ENCODE results near the gene HTR7. TPM values are rescaled to one million over a fixed set of nuclear protein-coding genes. Genes with fewer than 3 reads are reported as not detected.

The HTR7 gene
- total RNA-seq, 1 donor from 2014 or later, result 16.3 TPM

DNA sequence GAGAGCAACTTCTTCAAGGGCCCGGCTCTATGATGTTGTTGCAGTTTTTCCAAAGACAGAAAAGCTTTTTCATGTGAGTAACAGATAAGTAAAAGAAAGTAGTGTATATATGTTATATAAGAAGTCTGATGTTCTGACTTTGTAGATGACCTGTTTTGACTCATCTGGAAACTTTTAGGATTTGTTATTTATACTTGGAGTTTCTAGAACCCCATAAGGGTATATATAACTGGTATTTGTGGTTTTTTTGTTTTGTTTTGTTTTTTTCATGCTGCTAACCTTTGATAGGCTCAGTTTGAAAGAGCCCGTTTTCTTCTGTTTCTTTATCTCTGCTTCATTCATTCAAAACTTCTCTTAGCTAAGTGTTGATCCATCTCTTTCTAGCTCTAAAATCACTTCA lies 21.2 kb upstream of the HTR7 start:
- H3K4me3 ChIP-seq (ENCODE audit: low read depth, low read length), result no peak overlapping the region
- DNase-seq (ENCODE audit: low read depth) (no peak), FAIRE-seq (no peak)
- H3K36me3 ChIP-seq (ENCODE audit: control insufficient read depth, insufficient read depth, low read length), result peaks cover 4% of the 10 kb centered on the region
- TF ChIP-seq, protein P1, sequence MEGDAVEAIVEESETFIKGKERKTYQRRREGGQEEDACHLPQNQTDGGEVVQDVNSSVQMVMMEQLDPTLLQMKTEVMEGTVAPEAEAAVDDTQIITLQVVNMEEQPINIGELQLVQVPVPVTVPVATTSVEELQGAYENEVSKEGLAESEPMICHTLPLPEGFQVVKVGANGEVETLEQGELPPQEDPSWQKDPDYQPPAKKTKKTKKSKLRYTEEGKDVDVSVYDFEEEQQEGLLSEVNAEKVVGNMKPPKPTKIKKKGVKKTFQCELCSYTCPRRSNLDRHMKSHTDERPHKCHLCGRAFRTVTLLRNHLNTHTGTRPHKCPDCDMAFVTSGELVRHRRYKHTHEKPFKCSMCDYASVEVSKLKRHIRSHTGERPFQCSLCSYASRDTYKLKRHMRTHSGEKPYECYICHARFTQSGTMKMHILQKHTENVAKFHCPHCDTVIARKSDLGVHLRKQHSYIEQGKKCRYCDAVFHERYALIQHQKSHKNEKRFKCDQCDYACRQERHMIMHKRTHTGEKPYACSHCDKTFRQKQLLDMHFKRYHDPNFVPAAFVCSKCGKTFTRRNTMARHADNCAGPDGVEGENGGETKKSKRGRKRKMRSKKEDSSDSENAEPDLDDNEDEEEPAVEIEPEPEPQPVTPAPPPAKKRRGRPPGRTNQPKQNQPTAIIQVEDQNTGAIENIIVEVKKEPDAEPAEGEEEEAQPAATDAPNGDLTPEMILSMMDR (IDR thresholded peaks at IDR 0.05; ENCODE audit: insufficient read depth, low read length, severe bottlenecking), result no peak
- H3K27me3 ChIP-seq (ENCODE audit: control insufficient read depth, insufficient read depth, low read length), result no peaks in the 10 kb centered on the region

DNA sequence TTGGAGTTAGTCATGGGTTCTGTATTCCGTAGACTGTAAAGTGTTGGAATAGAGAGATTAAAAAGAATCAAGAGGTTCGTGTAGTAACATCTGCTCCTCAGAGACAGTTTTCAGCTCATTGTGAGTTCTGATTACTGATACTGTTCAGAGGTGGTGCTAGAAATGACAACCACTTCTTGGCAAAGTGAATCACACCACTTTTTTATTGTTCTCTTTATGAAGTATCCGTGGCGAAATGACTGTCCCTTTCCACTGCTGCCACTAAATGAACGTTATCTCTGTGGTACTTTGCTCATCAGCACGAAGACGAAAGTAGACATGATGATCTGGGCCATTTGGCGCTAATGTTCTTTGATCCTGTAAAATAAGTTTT lies 14.8 kb upstream of the HTR7 start:
- no peak for FAIRE-seq
- TF ChIP-seq, protein P1 (IDR thresholded peaks at IDR 0.05; ENCODE audit: insufficient read depth, low read length, severe bottlenecking), result no peak
- DNase-seq (ENCODE audit: low read depth), result no peak
- Histone ChIP-seq H3K27me3 (ENCODE audit: control insufficient read depth, insufficient read depth, low read length) (no peaks in the 10 kb centered on the region), H3K4me3 (ENCODE audit: low read depth, low read length) (peak overlapping the region; percentile 58), H3K36me3 (ENCODE audit: control insufficient read depth, insufficient read depth, low read length) (peaks cover 1% of the 10 kb centered on the region)

GRCh38 chr10:90871766-90872647 lies 14.2 kb upstream of the HTR7 start, which contains the start of gene RPP30:
Gene RPP30, plus strand, starts transcription at chr10:90871974. Its CDS starts 13 bp downstream, at chr10:90871987.
- FAIRE-seq (no peak), DNase-seq (ENCODE audit: low read depth) (peak; percentile 84)
- Histone ChIP-seq H3K4me3 (ENCODE audit: low read depth, low read length) (peak within 1 kb of the TSS; percentile 58), H3K36me3 (ENCODE audit: control insufficient read depth, insufficient read depth, low read length) (peaks cover 1% of the 10 kb centered on the region), H3K27me3 (ENCODE audit: control insufficient read depth, insufficient read depth, low read length) (no peaks in the 10 kb centered on the region)
- TF ChIP-seq, protein P1 (IDR thresholded peaks at IDR 0.05; ENCODE audit: insufficient read depth, low read length, severe bottlenecking), result no peak

DNA sequence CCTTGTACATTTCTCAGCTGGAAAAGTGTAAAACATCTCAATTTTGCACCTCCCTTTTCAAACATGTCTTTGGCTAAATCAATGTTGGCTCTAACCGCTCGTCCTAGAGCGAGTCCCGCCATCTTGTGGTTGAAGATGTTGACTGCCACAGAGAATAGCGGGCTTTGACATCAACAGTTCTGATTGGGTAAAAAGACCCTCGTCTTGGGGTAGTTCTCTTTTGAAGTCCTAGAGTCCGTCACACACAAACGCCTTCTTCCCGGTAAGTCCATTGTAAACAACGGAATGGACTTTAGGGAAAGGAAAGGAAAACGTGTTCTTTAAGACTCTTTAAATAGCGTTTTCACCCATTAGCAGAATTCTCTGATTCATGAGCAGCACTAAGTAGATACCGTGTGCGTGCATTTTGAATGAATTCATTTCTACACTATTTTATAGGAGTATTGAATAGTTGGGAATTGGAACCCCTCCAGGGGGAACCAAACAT lies 13.5 kb upstream of the HTR7 start:
- TF ChIP-seq, protein P1 (IDR thresholded peaks at IDR 0.05; ENCODE audit: insufficient read depth, low read length, severe bottlenecking), result peak; percentile 65
- Histone ChIP-seq H3K36me3 (ENCODE audit: control insufficient read depth, insufficient read depth, low read length) (no peaks in the 10 kb centered on the region), H3K27me3 (ENCODE audit: control insufficient read depth, insufficient read depth, low read length) (no peaks in the 10 kb centered on the region), H3K4me3 (ENCODE audit: low read depth, low read length) (peak overlapping the region; percentile 58)
- FAIRE-seq (peak; percentile 68), DNase-seq (ENCODE audit: low read depth) (peak; percentile 73)

GRCh38 chr10:90866050-90866598 lies 8.3 kb upstream of the HTR7 start:
- DNase-seq (ENCODE audit: low read depth) (no peak), FAIRE-seq (no peak)
- TF ChIP-seq, protein P1 (IDR thresholded peaks at IDR 0.05; ENCODE audit: insufficient read depth, low read length, severe bottlenecking), result no peak

More at GRCh38 chr10:90866050-90866598, 8.3 kb upstream of the HTR7 start:
- Histone ChIP-seq H3K36me3 (ENCODE audit: control insufficient read depth, insufficient read depth, low read length) (no peaks in the 10 kb centered on the region), H3K4me3 (ENCODE audit: low read depth, low read length) (no peak overlapping the region), H3K27me3 (ENCODE audit: control insufficient read depth, insufficient read depth, low read length) (no peaks in the 10 kb centered on the region)
